GM21723 (cell line): Measurements from ENCODE around the gene KLRF1.

Source experiments
- ATAC-seq: cut with Tn5 transposase; IDR thresholded peaks from one replicate; pipeline ENCODE4 v1.9.1; 2021; ENCODE audit warnings: mild to moderate bottlenecking, moderate library complexity; ENCODE audit not compliant: unreplicated experiment

KLRF1 gene

GRCh38 chr12:9827209-9827888, at the start of gene KLRF1:
Gene KLRF1 (plus strand): TSS chr12:9827481. CDS start chr12:9827545, 64 bp downstream.
- ATAC-seq = no peak

DNA sequence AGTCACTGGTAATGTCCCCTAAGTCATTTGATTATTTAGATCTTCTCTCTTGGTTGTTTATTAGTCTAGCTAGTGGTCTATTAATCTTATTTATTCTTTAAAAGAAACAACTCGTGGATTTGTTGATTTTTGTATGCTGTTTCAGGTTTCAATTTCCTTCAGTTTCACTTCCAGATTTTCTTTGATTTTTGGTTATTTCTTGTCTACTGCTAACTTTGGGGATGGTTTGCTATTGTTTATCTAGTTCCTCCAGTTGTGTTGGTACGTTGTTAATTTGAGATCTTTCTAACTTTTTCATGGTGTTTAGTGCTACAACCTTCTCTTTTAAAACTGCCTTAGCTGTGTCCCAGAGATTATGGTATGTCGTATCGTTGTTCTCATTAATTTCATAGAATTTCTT, 48.1 kb upstream of the KLRF1 start:
- ATAC-seq = no peak

GRCh38 chr12:9781360-9781759, 45.9 kb upstream of the KLRF1 start:
- no peak for ATAC-seq

- no peak for ATAC-seq
Measured at GRCh38 chr12:9782547-9783382, 44.5 kb upstream of the KLRF1 start.

GRCh38 chr12:9784326-9784725, 43.0 kb upstream of the KLRF1 start:
- no peak for ATAC-seq

- ATAC-seq = no peak
Measured at GRCh38 chr12:9784816-9785215, 42.5 kb upstream of the KLRF1 start.

- no peak for ATAC-seq
Measured at GRCh38 chr12:9786726-9787717, 40.3 kb upstream of the KLRF1 start.

GRCh38 chr12:9792185-9792900, 34.9 kb upstream of the KLRF1 start:
- ATAC-seq = no peak

GRCh38 chr12:9792961-9793617, 34.2 kb upstream of the KLRF1 start:
- ATAC-seq = no peak

GRCh38 chr12:9793779-9794395, 33.4 kb upstream of the KLRF1 start:
- ATAC-seq = no peak

DNA sequence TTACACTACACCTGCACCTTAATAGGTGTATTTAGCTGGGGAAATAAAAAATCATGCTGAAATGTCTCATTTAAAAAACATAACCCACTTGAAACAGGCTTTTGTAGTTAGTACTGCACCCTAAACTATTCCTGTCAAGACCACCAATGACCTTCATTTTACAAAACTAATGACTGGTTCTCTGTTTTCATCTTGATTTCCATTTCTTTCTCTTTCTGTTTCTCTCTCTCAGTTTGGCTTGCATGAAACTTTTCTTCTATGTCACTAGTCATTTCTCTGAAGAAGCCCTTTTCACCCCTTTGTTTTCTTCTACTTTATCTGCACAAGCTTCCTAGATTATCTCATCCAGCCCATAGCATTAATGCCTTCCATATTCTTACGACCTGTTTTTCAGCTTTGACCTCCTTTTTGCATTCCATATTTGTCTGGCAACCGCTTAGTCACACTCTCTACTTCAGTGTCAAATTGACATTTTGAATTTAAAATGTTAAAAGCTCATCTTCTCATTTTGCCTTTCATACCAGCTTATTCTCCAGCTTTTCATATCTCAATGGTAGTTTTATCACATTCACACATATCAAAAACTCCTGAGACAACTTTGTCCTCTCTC, 32.7 kb upstream of the KLRF1 start:
- ATAC-seq = no peak

- no peak for ATAC-seq
Measured at GRCh38 chr12:9795945-9796344, 31.3 kb upstream of the KLRF1 start.

DNA sequence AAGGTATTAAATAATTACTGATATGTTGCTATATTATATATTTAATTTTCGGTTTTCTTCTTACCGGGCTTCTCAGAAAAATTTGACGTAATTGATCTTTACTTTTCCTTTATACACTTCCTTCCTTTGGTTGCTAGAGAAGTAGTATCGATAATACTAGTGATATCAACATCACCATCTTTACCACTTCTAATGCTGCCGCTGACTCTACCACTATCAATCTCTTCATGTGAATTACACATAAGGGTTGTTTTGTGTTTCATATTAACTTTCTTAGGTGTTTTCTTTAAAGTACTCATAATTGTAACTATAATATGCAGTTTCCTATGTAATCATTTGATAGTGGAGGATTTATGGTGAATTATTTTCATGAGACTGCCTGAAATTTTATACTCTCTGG, 30.9 kb upstream of the KLRF1 start:
- ATAC-seq = no peak

- ATAC-seq = no peak
Measured at GRCh38 chr12:9796971-9797370, 30.3 kb upstream of the KLRF1 start.

GRCh38 chr12:9797722-9798619, 29.3 kb upstream of the KLRF1 start:
- peak; percentile 98 for ATAC-seq

- ATAC-seq = no peak
Measured at GRCh38 chr12:9799961-9800360, 27.3 kb upstream of the KLRF1 start.

GRCh38 chr12:9805883-9806282, 21.4 kb upstream of the KLRF1 start:
- ATAC-seq = no peak

- ATAC-seq = no peak
Measured at GRCh38 chr12:9806714-9807113, 20.6 kb upstream of the KLRF1 start.
